IPS-18a (cell line): ENCODE results near the gene PUS7.
"Not testable (repeated sequence)": the region's sequence is repeated elsewhere in the genome, so short reads cannot be mapped to it uniquely, and the experiment has no call there.

Source experiments
- H3K27ac ChIP-seq: one replicate; pipeline ENCODE4 v1.5.1; 2013; ENCODE audit warnings: low read length
- H3K27me3 ChIP-seq: one replicate; pipeline ENCODE4 v1.6.1; 2013; ENCODE audit warnings: mild to moderate bottlenecking, low read length; ENCODE audit not compliant: control insufficient read depth, insufficient read depth
- H3K36me3 ChIP-seq: one replicate; pipeline ENCODE4 v1.6.1; 2013; ENCODE audit warnings: low read depth, low read length; ENCODE audit not compliant: control insufficient read depth
- H3K4me1 ChIP-seq: one replicate; pipeline ENCODE4 v1.6.1; 2013; ENCODE audit warnings: low read depth, low read length; ENCODE audit not compliant: control insufficient read depth
- H3K4me3 ChIP-seq: one replicate; pipeline ENCODE4 v1.5.1; 2013; ENCODE audit warnings: low read length
- H3K9ac ChIP-seq: one replicate; pipeline ENCODE4 v1.6.1; 2013; ENCODE audit warnings: mild to moderate bottlenecking, low read length, moderate library complexity
- H3K9me3 ChIP-seq: one replicate; pipeline ENCODE4 v1.6.1; 2013; ENCODE audit warnings: low read depth, low read length; ENCODE audit not compliant: control insufficient read depth

Gene PUS7

GRCh38 chr7:105462765-105463420 is 59.2 kb downstream of the PUS7 start:
- peaks cover 38% of the 10 kb centered on the region for H3K36me3 ChIP-seq
- H3K27ac ChIP-seq, result no peak overlapping the region
- H3K27me3 ChIP-seq, result no peaks in the 10 kb centered on the region
- H3K4me1 ChIP-seq, result no peaks in the 10 kb centered on the region
- no peak overlapping the region for H3K4me3 ChIP-seq
- H3K9ac ChIP-seq, result no peak overlapping the region
- H3K9me3 ChIP-seq, result no peaks in the 10 kb centered on the region

- Histone ChIP-seq H3K9ac (no peak overlapping the region), H3K36me3 (peaks cover 47% of the 10 kb centered on the region), H3K4me1 (no peaks in the 10 kb centered on the region), H3K4me3 (no peak overlapping the region), H3K27me3 (no peaks in the 10 kb centered on the region), H3K27ac (no peak overlapping the region), H3K9me3 (no peaks in the 10 kb centered on the region)
Observed at GRCh38 chr7:105461518-105461917, 60.6 kb downstream of the PUS7 start.

DNA sequence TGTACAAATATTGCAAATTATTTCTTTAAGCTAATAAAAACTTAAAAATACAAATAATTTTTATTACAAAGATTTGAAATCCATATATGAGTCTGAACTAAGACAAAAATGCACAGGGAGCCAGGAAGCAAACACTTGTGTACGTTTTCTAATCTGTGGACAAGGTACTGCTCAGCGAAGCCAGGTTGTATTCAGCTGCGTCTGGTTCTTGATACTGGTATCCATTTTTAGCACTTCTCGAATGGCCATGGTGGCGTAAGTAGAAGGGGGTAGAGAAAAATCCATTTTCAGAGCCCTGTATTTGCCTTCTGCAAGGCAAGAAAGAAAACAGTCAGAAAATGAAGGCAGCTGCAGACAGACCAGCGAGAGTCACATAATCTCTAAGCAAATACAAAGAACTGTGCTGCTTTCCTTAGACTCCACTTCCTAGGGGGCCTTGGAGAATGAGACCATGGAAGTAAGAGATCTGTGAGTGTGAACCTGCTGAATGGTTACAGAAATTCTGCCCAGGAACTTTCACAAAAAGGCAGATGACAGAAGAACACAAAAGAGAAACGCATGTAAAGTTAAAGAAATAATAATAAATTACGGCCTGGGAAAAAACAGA is 64.3 kb downstream of the PUS7 start:
- H3K36me3 ChIP-seq, result peaks cover 33% of the 10 kb centered on the region
- H3K4me3 ChIP-seq, result no peak overlapping the region
- H3K27me3 ChIP-seq, result no peaks in the 10 kb centered on the region
- no peaks in the 10 kb centered on the region for H3K4me1 ChIP-seq
- no peaks in the 10 kb centered on the region for H3K9me3 ChIP-seq
- H3K27ac ChIP-seq, result no peak overlapping the region
- no peak overlapping the region for H3K9ac ChIP-seq

DNA sequence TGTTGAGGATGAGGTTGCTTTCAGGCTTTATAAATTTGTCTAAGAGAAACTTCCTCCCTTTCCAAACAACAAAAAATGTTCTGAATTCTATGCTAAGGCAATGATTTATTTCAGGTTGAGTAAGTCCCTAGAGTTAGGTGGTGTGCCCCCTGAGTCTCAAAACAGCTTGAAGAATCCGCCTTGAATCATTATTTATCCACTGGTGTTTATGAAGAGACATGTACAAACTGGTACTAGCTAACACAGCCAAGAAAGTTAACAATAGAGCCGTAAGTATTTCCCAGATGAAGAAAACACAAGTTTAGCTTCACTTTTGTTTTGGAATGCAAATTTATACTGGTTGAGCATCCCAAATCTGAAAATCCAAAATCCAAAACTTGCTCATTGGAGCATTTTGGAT is 67.2 kb downstream of the PUS7 start:
- H3K27me3 ChIP-seq, result no peaks in the 10 kb centered on the region
- H3K36me3 ChIP-seq, result peaks cover 19% of the 10 kb centered on the region
- no peak overlapping the region for H3K9ac ChIP-seq
- H3K9me3 ChIP-seq, result no peaks in the 10 kb centered on the region
- H3K27ac ChIP-seq, result no peak overlapping the region
- no peak overlapping the region for H3K4me3 ChIP-seq
- no peaks in the 10 kb centered on the region for H3K4me1 ChIP-seq

GRCh38 chr7:105454095-105454747 is 67.8 kb downstream of the PUS7 start:
- no peaks in the 10 kb centered on the region for H3K4me1 ChIP-seq
- no peak overlapping the region for H3K9ac ChIP-seq
- peaks cover 19% of the 10 kb centered on the region for H3K36me3 ChIP-seq
- no peak overlapping the region for H3K27ac ChIP-seq
- H3K9me3 ChIP-seq, result no peaks in the 10 kb centered on the region
- H3K4me3 ChIP-seq, result no peak overlapping the region
- H3K27me3 ChIP-seq, result no peaks in the 10 kb centered on the region

DNA sequence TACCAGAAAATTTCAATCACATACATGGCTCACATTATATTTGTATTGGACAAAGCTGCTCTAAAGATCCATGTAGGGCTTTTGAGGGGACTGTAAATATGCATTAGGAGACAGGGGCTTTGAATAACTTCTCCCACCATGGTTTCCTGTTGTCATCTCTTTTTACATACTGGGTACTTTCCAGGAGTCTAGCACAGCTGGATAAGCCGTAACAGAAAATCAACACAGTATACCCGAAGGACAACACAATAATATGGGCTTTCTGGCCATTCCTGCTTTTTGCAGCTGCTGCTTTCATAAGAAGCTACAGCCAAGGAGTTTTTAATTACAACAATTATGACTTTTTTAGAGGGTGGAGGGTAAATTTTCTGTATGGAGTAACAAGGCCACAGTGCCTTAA is 70.0 kb downstream of the PUS7 start:
- Histone ChIP-seq H3K27me3 (no peaks in the 10 kb centered on the region), H3K9me3 (no peaks in the 10 kb centered on the region), H3K4me1 (no peaks in the 10 kb centered on the region), H3K9ac (no peak overlapping the region), H3K27ac (no peak overlapping the region), H3K4me3 (no peak overlapping the region), H3K36me3 (peaks cover 4% of the 10 kb centered on the region)

DNA sequence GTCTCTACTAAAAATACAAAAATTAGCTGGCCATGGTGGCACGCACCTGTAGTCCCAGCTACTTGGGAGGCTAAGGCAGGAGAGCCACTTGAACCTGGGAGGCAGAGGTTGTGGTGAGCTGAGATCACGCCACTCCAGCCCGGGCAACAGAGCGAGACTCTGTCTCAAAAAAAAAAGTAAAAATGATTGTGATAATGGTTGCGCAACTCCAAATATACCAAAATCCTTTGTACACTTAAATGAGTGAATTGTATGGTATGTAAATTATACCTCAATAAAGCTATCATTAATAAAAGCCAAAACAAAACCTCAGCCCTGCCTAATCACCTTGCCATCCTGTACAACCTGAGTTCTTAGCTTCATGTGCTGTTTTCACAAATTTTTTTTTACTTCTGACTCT is 71.2 kb downstream of the PUS7 start:
- not testable (repeated sequence) for H3K9me3 ChIP-seq, H3K9ac ChIP-seq

GRCh38 chr7:105450177-105450861 is 71.8 kb downstream of the PUS7 start:
- no peak overlapping the region for H3K4me3 ChIP-seq
- no peaks in the 10 kb centered on the region for H3K9me3 ChIP-seq
- no peaks in the 10 kb centered on the region for H3K4me1 ChIP-seq
- no peaks in the 10 kb centered on the region for H3K36me3 ChIP-seq
- no peak overlapping the region for H3K27ac ChIP-seq
- H3K9ac ChIP-seq, result no peak overlapping the region
- no peaks in the 10 kb centered on the region for H3K27me3 ChIP-seq

More for the DNA sequence above, 71.2 kb downstream of the PUS7 start:
- not testable (repeated sequence) for H3K27me3 ChIP-seq, H3K4me1 ChIP-seq, H3K4me3 ChIP-seq, H3K36me3 ChIP-seq, H3K27ac ChIP-seq

DNA sequence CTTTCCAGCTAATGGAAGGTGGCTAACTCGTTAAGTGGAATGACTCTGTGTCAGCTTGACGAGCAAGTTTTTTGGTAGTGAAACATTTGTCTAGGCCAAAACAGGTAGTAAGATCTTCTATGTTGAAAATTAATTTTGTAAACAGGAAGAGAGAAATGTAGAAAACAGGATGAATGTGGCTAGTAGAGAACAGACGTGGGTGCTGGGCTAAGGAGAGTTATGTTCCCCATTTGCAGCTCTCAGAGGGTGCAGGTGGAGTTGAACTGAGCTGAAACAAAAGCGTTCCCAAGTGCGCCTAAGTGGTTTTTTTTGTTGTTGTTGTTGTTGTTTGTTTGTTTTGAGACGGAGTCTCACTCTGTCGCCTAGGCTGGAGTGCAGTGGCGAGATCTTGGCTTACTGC is 73.9 kb downstream of the PUS7 start:
- no peaks in the 10 kb centered on the region for H3K27me3 ChIP-seq

GRCh38 chr7:105444342-105444987 is 77.6 kb downstream of the PUS7 start:
- Histone ChIP-seq H3K9me3 (no peaks in the 10 kb centered on the region), H3K4me1 (no peaks in the 10 kb centered on the region), H3K4me3 (no peak overlapping the region), H3K27ac (no peak overlapping the region), H3K36me3 (no peaks in the 10 kb centered on the region), H3K9ac (no peak overlapping the region), H3K27me3 (no peaks in the 10 kb centered on the region)

More for the DNA sequence above, 73.9 kb downstream of the PUS7 start:
- Histone ChIP-seq H3K9me3 (no peaks in the 10 kb centered on the region), H3K9ac (no peak overlapping the region), H3K4me1 (no peaks in the 10 kb centered on the region), H3K27ac (no peak overlapping the region), H3K36me3 (no peaks in the 10 kb centered on the region), H3K4me3 (no peak overlapping the region)

DNA sequence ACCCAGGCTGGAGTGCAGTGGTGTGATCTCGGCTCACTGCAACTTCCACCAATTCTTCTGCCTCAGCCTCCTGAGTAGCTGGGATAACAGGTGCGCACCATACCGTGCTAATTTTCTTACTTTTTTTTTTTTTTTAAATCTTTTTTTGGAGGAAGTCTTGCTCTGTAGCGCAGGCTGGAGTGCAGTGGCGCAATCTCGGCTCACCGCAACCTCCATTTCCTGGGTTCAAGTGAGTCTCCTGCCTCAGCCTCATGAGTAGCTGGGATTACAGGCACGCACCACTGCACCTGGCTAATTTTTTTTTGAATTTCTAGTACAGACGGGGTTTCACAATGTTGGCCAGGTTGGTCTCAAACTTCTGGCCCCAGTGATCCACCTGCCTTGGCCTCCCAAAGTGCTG is 79.9 kb downstream of the PUS7 start:
- H3K9me3 ChIP-seq, H3K9ac ChIP-seq, H3K27me3 ChIP-seq, H3K4me1 ChIP-seq, H3K36me3 ChIP-seq, H3K4me3 ChIP-seq, H3K27ac ChIP-seq: not testable (repeated sequence)
